ENCODE results near the gene CHST11. TPM values are rescaled to one million over a fixed set of nuclear protein-coding genes. Genes with fewer than 3 reads are reported as not detected.

CHST11 gene
- total and polyA plus RNA-seq, 2 of the 4 experiments (the other 2 are of a cell fraction): 1.4 to 2.7 TPM

DNA sequence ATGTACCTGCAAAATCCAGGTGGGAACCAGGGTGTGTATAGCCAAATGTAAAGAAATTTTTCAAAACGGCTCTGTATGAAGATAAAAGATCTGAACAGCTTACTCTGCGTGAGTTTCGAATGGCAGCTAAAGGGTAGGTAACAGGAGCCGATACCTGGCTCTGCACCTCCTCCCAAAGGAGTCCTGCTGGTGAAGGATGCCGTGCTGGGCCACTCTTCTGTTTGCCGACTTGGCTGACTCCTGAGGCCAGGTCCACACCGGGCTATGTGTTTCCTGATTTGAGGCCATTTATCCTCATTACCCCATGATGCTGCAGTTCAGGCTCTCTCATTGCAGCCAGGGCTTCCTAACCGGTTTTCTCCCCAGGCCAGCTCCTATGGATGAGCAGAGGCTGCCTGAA is 256.7 kb downstream of the CHST11 start:
- Histone ChIP-seq H2AK5ac (ENCODE audit: low read depth, low read length) (no peak overlapping the region), H3K9me1 (ENCODE audit: insufficient read depth, low read length) (peaks cover 7% of the 10 kb centered on the region), H2BK20ac (ENCODE audit: low read depth, low read length) (no peak overlapping the region), H2BK15ac (ENCODE audit: low read depth, low read length) (no peak overlapping the region), H3K14ac (replicated peaks; ENCODE audit: low read depth, low read length) (no peak overlapping the region), H2AK9ac (replicated peaks; ENCODE audit: low read depth, low read length, poor library complexity) (no peak overlapping the region), H3K9me3 (ENCODE audit: control insufficient read depth, insufficient read depth, low read length) (no peaks in the 10 kb centered on the region), H3K27ac (ENCODE audit: insufficient read depth, low read length) (no peak overlapping the region), H4K5ac (ENCODE audit: low read depth, low read length) (no peak overlapping the region), H4K20me1 (ENCODE audit: insufficient read depth, low read length) (no peaks in the 10 kb centered on the region), H3K4me1 (ENCODE audit: control insufficient read depth, insufficient read depth, low read length) (peaks cover 14% of the 10 kb centered on the region), H3K4ac (ENCODE audit: low read depth, low read length) (no peak overlapping the region), H3K18ac (ENCODE audit: low read depth, low read length) (no peak overlapping the region), H2BK5ac (ENCODE audit: low read depth, low read length, poor library complexity, severe bottlenecking) (no peak overlapping the region), H4K8ac (ENCODE audit: low read depth in 2 of 2, low read length in 2 of 2) (no peak overlapping the region), H3K4me3 (ENCODE audit: insufficient read depth, low read depth, low read length) (no peak overlapping the region), H3K9ac (ENCODE audit: low read depth, low read length) (no peak overlapping the region), H4K91ac (ENCODE audit: insufficient read depth, low read depth, low read length) (no peak overlapping the region), H3K27me3 (ENCODE audit: control insufficient read depth, insufficient read depth, low read length) (peaks cover 3% of the 10 kb centered on the region), H2AFZ (replicated peaks; ENCODE audit: low read length, poor library complexity) (no peak overlapping the region), H3K36me3 (ENCODE audit: control insufficient read depth, insufficient read depth, low read length) (no peaks in the 10 kb centered on the region), H2BK120ac (ENCODE audit: low read depth, low read length) (no peak overlapping the region), H3K56ac (ENCODE audit: extremely low read depth, insufficient read depth, low read length) (no peak overlapping the region), H3K79me1 (ENCODE audit: low read depth in 1 of 2, low read length in 2 of 2) (no peaks in the 10 kb centered on the region), H3K4me2 (ENCODE audit: low read depth, low read length) (no peak overlapping the region), H3K23ac (ENCODE audit: low read depth, low read length) (no peak overlapping the region)
- ChIA-PET POLR2A (ENCODE audit: unreplicated experiment) (no interaction called here), CTCF (no interaction called here)
- intact Hi-C loops (cut with micrococcal nuclease): no loop called here
- DNase-seq: no peak
- BruUV-seq (replicated peaks): no TSS peak
- WGBS, 2 experiments (ENCODE audit: extremely low coverage in 2 of 2, insufficient read length in 1 of 2): 72% methylated on average over 6 of the region's 8 CpGs; no CpG with 5 or more reads in 1 of the 2 experiments
- no peak for ATAC-seq (ENCODE audit: low read depth)
- TF ChIP-seq BHLHE40 (IDR thresholded peaks at IDR 0.05; ENCODE audit: low read depth, low read length) (no peak), SMC3 (IDR thresholded peaks at IDR 0.05; ENCODE audit: low read depth, low read length) (no peak), RFX5 (IDR thresholded peaks at IDR 0.05; ENCODE audit: low read depth, low read length) (no peak), RAD21 (IDR thresholded peaks at IDR 0.05; ENCODE audit: low read length) (no peak), MXI1 (IDR thresholded peaks at IDR 0.05; ENCODE audit: borderline replicate concordance, low read depth, low read length) (no peak), CEBPB (IDR thresholded peaks at IDR 0.05; ENCODE audit: low read depth, low read length) (no peak), CHD1 (IDR thresholded peaks at IDR 0.05; ENCODE audit: low read depth, low read length) (no peak)
- TF ChIP-seq, protein P1, sequence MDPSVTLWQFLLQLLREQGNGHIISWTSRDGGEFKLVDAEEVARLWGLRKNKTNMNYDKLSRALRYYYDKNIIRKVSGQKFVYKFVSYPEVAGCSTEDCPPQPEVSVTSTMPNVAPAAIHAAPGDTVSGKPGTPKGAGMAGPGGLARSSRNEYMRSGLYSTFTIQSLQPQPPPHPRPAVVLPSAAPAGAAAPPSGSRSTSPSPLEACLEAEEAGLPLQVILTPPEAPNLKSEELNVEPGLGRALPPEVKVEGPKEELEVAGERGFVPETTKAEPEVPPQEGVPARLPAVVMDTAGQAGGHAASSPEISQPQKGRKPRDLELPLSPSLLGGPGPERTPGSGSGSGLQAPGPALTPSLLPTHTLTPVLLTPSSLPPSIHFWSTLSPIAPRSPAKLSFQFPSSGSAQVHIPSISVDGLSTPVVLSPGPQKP (IDR thresholded peaks at IDR 0.05; ENCODE audit: borderline replicate concordance, low read depth, low read length): no peak
- dilution Hi-C loops (cut with HindIII; ENCODE audit: low sequenced_read_pairs, unreplicated experiment): no loop called here
- in situ Hi-C loops (cut with MboI; ENCODE audit: low sequenced_read_pairs): no loop called here
